OCI-LY7 (cell line): ENCODE measurements around the gene DENND2A. TPM values are rescaled to one million over a fixed set of nuclear protein-coding genes. Genes with fewer than 3 reads are reported as not detected.
"Not testable (repeated sequence)": the region's sequence is repeated elsewhere in the genome, so short reads cannot be mapped to it uniquely, and the experiment has no call there.

Experiments
- BruUV-seq: library from RNA; stranded (reverse); fragments of 400-500 nt; replicated peaks from 2 replicates; lab custom pipeline; 2021; lab: Mats Ljungman, UMichigan
- CTCF ChIA-PET: fragments of 300-600 bp; sonication (Branson Sonifier 250); formaldehyde crosslinking; loops from one replicate; lab custom pipeline; 2022; ENCODE audit warnings: antibody characterized with exemption; ENCODE audit not compliant: unreplicated experiment; lab: Charles Lee
- POLR2A ChIA-PET: fragments of 300-600 bp; sonication (Branson Sonifier 250); formaldehyde crosslinking; loops from one replicate; lab custom pipeline; 2022; ENCODE audit warnings: antibody characterized with exemption; lab: Charles Lee
- DNase-seq: peaks from one replicate; pipeline ENCODE4 v3.0.0-alpha.2; 2015; ENCODE audit warnings: low spot score
- H2AFZ ChIP-seq: fragments of 200-600 bp; sonication (generic), shearing (Covaris generic); 2 replicates; pipeline ENCODE4 v1.6.1; 2014; ENCODE audit warnings: mild to moderate bottlenecking, antibody characterized with exemption, low read length, moderate library complexity
- H3K27ac ChIP-seq: fragments of 200-600 bp; sonication (generic); 2 replicates; pipeline ENCODE4 v1.5.1; 2014; ENCODE audit warnings: mixed run types, low read depth, mild to moderate bottlenecking, moderate library complexity, low read length, inconsistent platforms; ENCODE audit not compliant: poor library complexity, severe bottlenecking
- H3K36me3 ChIP-seq: fragments of 200-600 bp; sonication (generic); 2 replicates; pipeline ENCODE4 v1.6.1; 2014; ENCODE audit warnings: mild to moderate bottlenecking, antibody characterized with exemption, low read length, moderate library complexity, mixed read lengths; ENCODE audit not compliant: insufficient read depth
- H3K4me1 ChIP-seq: fragments of 200-600 bp; sonication (generic); 2 replicates; pipeline ENCODE4 v1.5.1; 2014; ENCODE audit warnings: mild to moderate bottlenecking, low read length; ENCODE audit not compliant: insufficient read depth, poor library complexity, severe bottlenecking
- H3K4me2 ChIP-seq: fragments of 200-600 bp; sonication (generic); 2 replicates; pipeline ENCODE4 v1.6.1; 2014; ENCODE audit warnings: mild to moderate bottlenecking, low read length
- H3K4me3 ChIP-seq: fragments of 200-600 bp; sonication (generic); 2 replicates; pipeline ENCODE4 v1.5.1; 2014; ENCODE audit warnings: mild to moderate bottlenecking, low read depth, low read length; ENCODE audit not compliant: poor library complexity, severe bottlenecking
- H3K79me2 ChIP-seq: fragments of 200-600 bp; sonication (generic); 2 replicates; pipeline ENCODE4 v1.6.1; 2016; ENCODE audit warnings: low read depth, mild to moderate bottlenecking, low read length, moderate library complexity, mixed read lengths; ENCODE audit not compliant: insufficient read depth
- H3K9me2 ChIP-seq: fragments of 200-600 bp; sonication (generic); 2 replicates; pipeline ENCODE4 v1.6.1; 2016; ENCODE audit warnings: mild to moderate bottlenecking, low read length, mixed read lengths; ENCODE audit not compliant: insufficient read depth
- H3K9me3 ChIP-seq: fragments of 200-600 bp; sonication (generic); 2 replicates; pipeline ENCODE4 v1.6.1; 2014; ENCODE audit warnings: mild to moderate bottlenecking, mixed run types, low read length, mixed read lengths
- H4K20me1 ChIP-seq: fragments of 200-600 bp; sonication (generic); 2 replicates; pipeline ENCODE4 v1.6.1; 2014; ENCODE audit warnings: mild to moderate bottlenecking, antibody characterized with exemption, low read length, moderate library complexity, mixed read lengths; ENCODE audit not compliant: insufficient read depth
- EZH2phosphoT487 ChIP-seq: fragments of 200-600 bp; sonication (generic); IDR thresholded peaks from 2 replicates; pipeline ENCODE4 v1.6.1; 2018; ENCODE audit warnings: low read depth, borderline replicate concordance, mild to moderate bottlenecking, mixed run types, antibody characterized with exemption, low read length, moderate library complexity, mixed read lengths
- intact Hi-C: fragments of 100-400 bp; cut with micrococcal nuclease; formaldehyde crosslinking; loops from one replicate; pipeline ENCODE4 v1.10.0; 2022; ENCODE audit not compliant: unreplicated experiment
- total RNA-seq, 2 experiments: library from RNA; depleted of rRNA in 1 of 2; stranded (reverse); fragments of >200 nt in 1 of 2; shearing (Covaris generic) in 1 of 2; gene quantifications; 2 replicates each; pipeline ENCODE4 v1.2.3, GENCODE V29; 2014 to 2022
- TF ChIP-seq, protein P1 (sequence below): fragments of 200-600 bp; sonication (generic); conservative IDR thresholded peaks from 2 replicates; pipeline ENCODE4 v1.5.1; 2014; ENCODE audit warnings: mild to moderate bottlenecking, antibody characterized with exemption, low read length, moderate library complexity, mixed read lengths

Gene DENND2A
- total RNA-seq, 2 experiments from 2014 or later: 0.13 to 0.35 TPM

GRCh38 chr7:140557809-140558518 lies 82.6 kb downstream of the DENND2A start:
- no peaks in the 10 kb centered on the region for H3K4me1 ChIP-seq
- H3K4me2 ChIP-seq: no peak overlapping the region
- H3K4me3 ChIP-seq: no peak overlapping the region
- intact Hi-C loops: no loop called here
- ChIA-PET POLR2A (no interaction called here), CTCF (no interaction called here)
- no TSS peak for BruUV-seq
- TF ChIP-seq, protein P1, sequence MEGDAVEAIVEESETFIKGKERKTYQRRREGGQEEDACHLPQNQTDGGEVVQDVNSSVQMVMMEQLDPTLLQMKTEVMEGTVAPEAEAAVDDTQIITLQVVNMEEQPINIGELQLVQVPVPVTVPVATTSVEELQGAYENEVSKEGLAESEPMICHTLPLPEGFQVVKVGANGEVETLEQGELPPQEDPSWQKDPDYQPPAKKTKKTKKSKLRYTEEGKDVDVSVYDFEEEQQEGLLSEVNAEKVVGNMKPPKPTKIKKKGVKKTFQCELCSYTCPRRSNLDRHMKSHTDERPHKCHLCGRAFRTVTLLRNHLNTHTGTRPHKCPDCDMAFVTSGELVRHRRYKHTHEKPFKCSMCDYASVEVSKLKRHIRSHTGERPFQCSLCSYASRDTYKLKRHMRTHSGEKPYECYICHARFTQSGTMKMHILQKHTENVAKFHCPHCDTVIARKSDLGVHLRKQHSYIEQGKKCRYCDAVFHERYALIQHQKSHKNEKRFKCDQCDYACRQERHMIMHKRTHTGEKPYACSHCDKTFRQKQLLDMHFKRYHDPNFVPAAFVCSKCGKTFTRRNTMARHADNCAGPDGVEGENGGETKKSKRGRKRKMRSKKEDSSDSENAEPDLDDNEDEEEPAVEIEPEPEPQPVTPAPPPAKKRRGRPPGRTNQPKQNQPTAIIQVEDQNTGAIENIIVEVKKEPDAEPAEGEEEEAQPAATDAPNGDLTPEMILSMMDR: no peak
- no peak for TF ChIP-seq EZH2phosphoT487
- no peaks in the 10 kb centered on the region for H3K36me3 ChIP-seq
- H3K27ac ChIP-seq: no peak overlapping the region
- no peaks in the 10 kb centered on the region for H4K20me1 ChIP-seq
- DNase-seq: no peak
- H2AFZ ChIP-seq: no peak overlapping the region
- no peaks in the 10 kb centered on the region for H3K79me2 ChIP-seq
- no peaks in the 10 kb centered on the region for H3K9me3 ChIP-seq
- H3K9me2 ChIP-seq: no peaks in the 10 kb centered on the region

- no peaks in the 10 kb centered on the region for H3K9me3 ChIP-seq
- H3K9me2 ChIP-seq: no peaks in the 10 kb centered on the region
- H3K4me1 ChIP-seq: no peaks in the 10 kb centered on the region
- no peak overlapping the region for H3K27ac ChIP-seq
- H3K79me2 ChIP-seq: no peaks in the 10 kb centered on the region
- no TSS peak for BruUV-seq
- intact Hi-C loops: no loop called here
- TF ChIP-seq, protein P1: no peak
- TF ChIP-seq EZH2phosphoT487: no peak
- H2AFZ ChIP-seq: no peak overlapping the region
- no peaks in the 10 kb centered on the region for H4K20me1 ChIP-seq
- CTCF ChIA-PET: no interaction called here
- H3K36me3 ChIP-seq: no peaks in the 10 kb centered on the region
- no peak overlapping the region for H3K4me2 ChIP-seq
- POLR2A ChIA-PET: no interaction called here
- no peak for DNase-seq
- H3K4me3 ChIP-seq: no peak overlapping the region
Measured at GRCh38 chr7:140557069-140557468, 83.5 kb downstream of the DENND2A start.

DNA sequence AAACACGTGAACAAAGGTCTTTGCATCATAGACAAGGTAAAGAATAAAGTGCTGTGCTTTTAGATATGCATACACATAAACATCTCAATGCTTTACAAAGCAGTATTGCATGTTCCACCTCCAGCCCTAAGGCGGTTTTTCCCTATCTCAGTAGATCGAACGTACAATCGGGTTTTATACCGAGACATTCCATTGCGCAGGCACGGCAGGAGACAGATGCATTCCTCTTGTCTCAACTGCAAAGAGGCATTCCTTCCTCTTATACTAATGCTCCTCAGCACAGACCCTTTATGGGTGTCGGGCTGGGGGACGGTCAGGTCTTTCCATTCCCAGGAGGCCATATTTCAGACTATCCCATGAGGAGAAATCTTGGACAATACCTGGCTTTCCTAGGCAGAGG lies 87.4 kb downstream of the DENND2A start:
- POLR2A ChIA-PET, H3K4me1 ChIP-seq, H3K79me2 ChIP-seq, DNase-seq, H3K4me3 ChIP-seq, H3K27ac ChIP-seq, H3K9me2 ChIP-seq, BruUV-seq, H3K4me2 ChIP-seq, H2AFZ ChIP-seq, H3K9me3 ChIP-seq, H3K36me3 ChIP-seq, H4K20me1 ChIP-seq, intact Hi-C loops, CTCF ChIA-PET: not testable (repeated sequence)
